Calu3 (cell line): ENCODE measurements around the gene MTMR2. TPM values are rescaled to one million over a fixed set of nuclear protein-coding genes. Genes with fewer than 3 reads are reported as not detected.

Experiments
- BruUV-seq: library from RNA; stranded (reverse); fragments of 400-500 nt; replicated peaks from 2 replicates; lab custom pipeline; 2021; lab: Mats Ljungman, UMichigan
- CTCF ChIA-PET: fragments of 300-600 bp; sonication (Branson Sonifier 250); formaldehyde crosslinking; loops from one replicate; lab custom pipeline; 2022; ENCODE audit warnings: antibody characterized with exemption; lab: Charles Lee
- DNase-seq: peaks from one replicate; pipeline ENCODE4 v3.0.0; 2022
- H3K27ac Mint-ChIP-seq: one replicate; pipeline ENCODE4 v1.8.0; 2022; ENCODE audit warnings: mixed read lengths; ENCODE audit not compliant: unreplicated experiment
- H3K27me3 Mint-ChIP-seq: one replicate; pipeline ENCODE4 v1.8.0; 2022; ENCODE audit warnings: mixed read lengths; ENCODE audit not compliant: unreplicated experiment
- H3K36me3 Mint-ChIP-seq: one replicate; pipeline ENCODE4 v1.8.0; 2022; ENCODE audit warnings: mild to moderate bottlenecking, moderate library complexity, mixed read lengths; ENCODE audit not compliant: insufficient read depth, unreplicated experiment
- H3K4me1 Mint-ChIP-seq: one replicate; pipeline ENCODE4 v1.8.0; 2022; ENCODE audit warnings: mild to moderate bottlenecking, low read depth, mixed read lengths; ENCODE audit not compliant: unreplicated experiment
- H3K4me3 Mint-ChIP-seq: one replicate; pipeline ENCODE4 v1.8.0; 2022; ENCODE audit warnings: mild to moderate bottlenecking, low read depth, moderate library complexity, mixed read lengths; ENCODE audit not compliant: unreplicated experiment
- H3K9me3 Mint-ChIP-seq: one replicate; pipeline ENCODE4 v1.8.0; 2022; ENCODE audit warnings: low read depth, mixed read lengths; ENCODE audit not compliant: unreplicated experiment
- intact Hi-C: fragments of 100-400 bp; cut with micrococcal nuclease; formaldehyde crosslinking; loops from one replicate; pipeline ENCODE4 v1.10.0; 2022; ENCODE audit not compliant: unreplicated experiment
- total RNA-seq: library from RNA; stranded (reverse); gene quantifications from 2 replicates; pipeline ENCODE4 v1.2.3, GENCODE V29; 2022
- TF ChIP-seq, protein P1 (sequence below): fragments of 200-600 bp; IDR thresholded peaks from one replicate; pipeline ENCODE4 v1.8.0; 2022; ENCODE audit warnings: antibody characterized with exemption; ENCODE audit not compliant: unreplicated experiment

MTMR2 gene
- total RNA-seq, 1 experiment from 2014 or later, result 17.4 TPM

DNA sequence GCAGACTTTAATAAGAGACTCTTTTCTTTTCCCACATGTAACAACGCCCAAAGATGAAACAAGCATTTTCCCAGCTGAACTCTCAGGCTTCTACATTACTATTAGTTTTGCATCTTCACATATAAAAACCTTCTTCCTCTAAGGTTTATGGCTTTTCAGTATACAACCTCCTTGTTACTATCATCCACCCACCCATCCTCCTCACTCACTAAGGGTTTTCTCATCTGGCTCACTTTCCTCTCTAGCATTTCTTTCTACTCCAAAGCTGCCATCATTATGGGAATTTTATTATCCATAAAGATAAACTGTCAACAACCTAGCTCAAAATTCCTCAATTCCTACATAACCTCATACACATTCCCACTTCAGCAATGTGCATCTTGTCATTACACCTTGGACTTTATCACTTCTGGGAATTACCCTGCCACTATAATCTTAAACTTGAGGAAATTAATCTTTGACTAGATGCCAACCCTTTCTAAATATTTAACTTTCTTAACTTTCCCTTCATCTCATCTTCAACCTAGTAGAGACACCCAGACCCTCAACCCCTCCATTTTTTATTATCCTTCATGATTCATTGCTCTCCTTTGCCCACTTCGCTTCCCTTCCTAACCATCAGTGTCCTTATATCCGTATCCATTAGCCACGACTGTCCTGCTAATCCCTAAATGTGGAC, 30.9 kb downstream of the MTMR2 start:
- H3K4me1 Mint-ChIP-seq, result peaks cover 9% of the 10 kb centered on the region
- TF ChIP-seq, protein P1, sequence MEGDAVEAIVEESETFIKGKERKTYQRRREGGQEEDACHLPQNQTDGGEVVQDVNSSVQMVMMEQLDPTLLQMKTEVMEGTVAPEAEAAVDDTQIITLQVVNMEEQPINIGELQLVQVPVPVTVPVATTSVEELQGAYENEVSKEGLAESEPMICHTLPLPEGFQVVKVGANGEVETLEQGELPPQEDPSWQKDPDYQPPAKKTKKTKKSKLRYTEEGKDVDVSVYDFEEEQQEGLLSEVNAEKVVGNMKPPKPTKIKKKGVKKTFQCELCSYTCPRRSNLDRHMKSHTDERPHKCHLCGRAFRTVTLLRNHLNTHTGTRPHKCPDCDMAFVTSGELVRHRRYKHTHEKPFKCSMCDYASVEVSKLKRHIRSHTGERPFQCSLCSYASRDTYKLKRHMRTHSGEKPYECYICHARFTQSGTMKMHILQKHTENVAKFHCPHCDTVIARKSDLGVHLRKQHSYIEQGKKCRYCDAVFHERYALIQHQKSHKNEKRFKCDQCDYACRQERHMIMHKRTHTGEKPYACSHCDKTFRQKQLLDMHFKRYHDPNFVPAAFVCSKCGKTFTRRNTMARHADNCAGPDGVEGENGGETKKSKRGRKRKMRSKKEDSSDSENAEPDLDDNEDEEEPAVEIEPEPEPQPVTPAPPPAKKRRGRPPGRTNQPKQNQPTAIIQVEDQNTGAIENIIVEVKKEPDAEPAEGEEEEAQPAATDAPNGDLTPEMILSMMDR, result no peak
- CTCF ChIA-PET, result no interaction called here
- no peaks in the 10 kb centered on the region for H3K36me3 Mint-ChIP-seq
- no peaks in the 10 kb centered on the region for H3K27me3 Mint-ChIP-seq
- no peak for DNase-seq
- H3K27ac Mint-ChIP-seq, result no peak overlapping the region
- no peaks in the 10 kb centered on the region for H3K9me3 Mint-ChIP-seq
- intact Hi-C loops, result no loop called here
- no TSS peak for BruUV-seq
- H3K4me3 Mint-ChIP-seq, result no peak overlapping the region

DNA sequence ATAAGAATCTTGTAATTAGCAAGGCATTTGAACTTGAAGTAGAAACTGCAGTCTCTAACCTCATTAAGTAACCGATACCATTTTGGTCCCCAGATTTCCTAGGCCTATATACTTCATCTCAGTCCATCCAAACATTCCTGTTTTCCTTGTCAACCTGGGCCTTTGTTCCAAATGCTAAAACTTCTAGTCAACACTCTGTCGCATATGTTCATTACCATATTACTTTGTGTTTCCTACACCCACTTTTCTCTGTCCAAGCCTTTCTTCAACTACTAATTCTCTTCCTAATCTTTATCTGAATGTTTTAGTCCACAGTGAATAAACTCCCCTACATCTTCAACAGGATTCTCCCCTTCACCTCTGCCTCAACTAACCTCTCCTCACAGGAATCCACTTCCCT, 31.4 kb downstream of the MTMR2 start:
- H3K4me1 Mint-ChIP-seq, result peaks cover 9% of the 10 kb centered on the region
- H3K36me3 Mint-ChIP-seq, result no peaks in the 10 kb centered on the region
- no peaks in the 10 kb centered on the region for H3K27me3 Mint-ChIP-seq
- H3K4me3 Mint-ChIP-seq, result no peak overlapping the region
- no peak for DNase-seq
- no TSS peak for BruUV-seq
- CTCF ChIA-PET, result no interaction called here
- no peaks in the 10 kb centered on the region for H3K9me3 Mint-ChIP-seq
- intact Hi-C loops, result no loop called here
- no peak overlapping the region for H3K27ac Mint-ChIP-seq
- TF ChIP-seq, protein P1, result no peak

DNA sequence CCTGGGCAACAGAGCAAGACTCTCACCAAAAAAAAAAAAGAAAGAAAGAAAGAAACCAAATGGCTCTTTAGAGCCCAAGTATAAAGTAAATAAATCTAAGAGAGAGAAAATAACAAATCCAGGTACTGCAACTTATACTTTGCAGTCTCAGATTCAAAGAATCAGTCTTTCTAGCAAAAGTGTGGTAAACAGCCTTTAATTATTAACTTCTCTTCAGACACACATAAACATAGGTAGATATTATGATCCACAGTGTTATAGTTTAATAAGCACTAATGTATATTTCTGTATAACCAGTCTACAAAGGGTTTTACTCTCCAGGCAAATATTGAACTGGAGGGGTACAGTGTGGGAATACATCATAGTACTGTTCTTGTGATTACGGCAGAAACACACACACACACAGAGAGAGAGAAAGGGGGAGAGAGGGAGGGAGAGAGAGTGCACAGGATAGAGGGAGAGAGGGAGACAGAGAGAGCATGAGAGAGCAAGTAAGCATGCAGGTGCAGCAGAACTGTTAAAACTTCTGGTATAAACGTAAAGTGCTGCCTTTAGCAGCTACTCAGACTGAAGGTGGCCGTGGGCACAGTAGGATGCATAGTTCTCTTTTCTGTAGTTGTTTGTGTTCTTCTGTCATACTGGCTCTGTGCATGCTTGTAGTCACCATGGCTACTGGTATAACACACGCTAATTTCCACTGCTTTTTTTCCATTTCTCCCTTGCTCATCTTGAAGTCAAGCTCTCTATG, 32.3 kb downstream of the MTMR2 start:
- Mint-ChIP-seq H3K4me1 (peaks cover 9% of the 10 kb centered on the region), H3K4me3 (no peak overlapping the region), H3K27ac (no peak overlapping the region), H3K36me3 (no peaks in the 10 kb centered on the region), H3K27me3 (no peaks in the 10 kb centered on the region), H3K9me3 (no peaks in the 10 kb centered on the region)
- BruUV-seq, result no TSS peak
- CTCF ChIA-PET, result no interaction called here
- TF ChIP-seq, protein P1, result no peak
- DNase-seq, result no peak
- intact Hi-C loops, result no loop called here

DNA sequence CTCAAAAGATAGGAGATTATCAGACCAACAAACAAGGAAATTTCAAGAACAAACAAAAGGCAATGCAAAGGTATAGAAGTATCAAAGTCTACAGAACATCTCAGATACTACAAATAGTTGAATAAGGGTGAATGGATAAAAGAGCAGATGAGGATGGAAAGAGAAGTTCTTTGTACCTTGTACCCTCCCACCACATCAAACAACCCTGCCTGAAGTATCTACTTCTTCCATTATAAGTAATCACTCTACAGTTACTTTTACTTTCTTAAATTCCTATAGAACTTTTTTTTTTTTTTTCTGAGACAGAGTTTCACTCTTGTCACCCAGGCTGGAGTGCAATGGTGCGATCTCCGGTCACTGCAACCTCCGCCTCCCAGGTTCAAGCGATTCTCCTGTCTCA, 35.1 kb downstream of the MTMR2 start:
- Mint-ChIP-seq H3K4me1 (no peaks in the 10 kb centered on the region), H3K4me3 (no peak overlapping the region), H3K27me3 (no peaks in the 10 kb centered on the region), H3K36me3 (no peaks in the 10 kb centered on the region), H3K9me3 (no peaks in the 10 kb centered on the region), H3K27ac (no peak overlapping the region)
- intact Hi-C loops, result no loop called here
- CTCF ChIA-PET, result no interaction called here
- BruUV-seq, result no TSS peak
- DNase-seq, result no peak
- TF ChIP-seq, protein P1, result no peak
